Activated CD8-positive, alpha-beta memory T cell treated with anti-CD3 and anti-CD28 coated beads, Interleukin-2, amount 10 ng/mL, durations not matched to agents 7 days and 5 days (primary cell): Measurements from ENCODE around the gene CRACR2A. TPM values are rescaled to one million over a fixed set of nuclear protein-coding genes. Genes with fewer than 3 reads are reported as not detected.

ENCODE experiments used
- ATAC-seq: fragments of 150-1000 bp; cut with Tn5 transposase; one replicate; pipeline ENCODE4 v1.10.0; 2021; ENCODE audit warnings: moderate library complexity
- CTCF ChIA-PET: fragments of 350-600 bp; sonication (Branson Sonifier 250); formaldehyde crosslinking; loops from one replicate; lab custom pipeline; 2021; ENCODE audit warnings: antibody characterized with exemption; lab: Charles Lee
- DNase-seq: peaks from one replicate; pipeline ENCODE4 v3.0.0-alpha.2; 2020
- H3K27ac Mint-ChIP-seq: one replicate; pipeline ENCODE4 v1.8.0; 2021; ENCODE audit warnings: mild to moderate bottlenecking, mixed read lengths
- H3K27me3 Mint-ChIP-seq: one replicate; pipeline ENCODE4 v1.8.0; 2021; ENCODE audit warnings: mixed read lengths
- H3K36me3 Mint-ChIP-seq: one replicate; pipeline ENCODE4 v1.8.0; 2021; ENCODE audit warnings: mild to moderate bottlenecking, mixed read lengths
- H3K4me1 Mint-ChIP-seq: one replicate; pipeline ENCODE4 v1.8.0; 2021; ENCODE audit warnings: mixed read lengths
- H3K4me3 Mint-ChIP-seq: one replicate; pipeline ENCODE4 v1.8.0; 2021; ENCODE audit warnings: mild to moderate bottlenecking, moderate library complexity, mixed read lengths
- H3K9me3 Mint-ChIP-seq: one replicate; pipeline ENCODE4 v1.8.0; 2022; ENCODE audit warnings: low read depth, mixed read lengths
- total RNA-seq, 2 experiments: library from RNA; stranded (reverse); gene quantifications; one replicate each; pipeline ENCODE4 v1.2.3, GENCODE V29; 2021

CRACR2A gene
- total RNA-seq, 2 experiments from 2014 or later = 36.5 to 52.0 TPM

- no peaks in the 10 kb centered on the region for H3K27me3 Mint-ChIP-seq
- CTCF ChIA-PET = no interaction called here
- ATAC-seq (no peak), DNase-seq (peak; percentile 37)
- peaks cover 71% of the 10 kb centered on the region for H3K36me3 Mint-ChIP-seq
- no peak overlapping the region for H3K4me3 Mint-ChIP-seq
- peak overlapping the region; percentile 38 for H3K27ac Mint-ChIP-seq
- peaks cover 87% of the 10 kb centered on the region for H3K4me1 Mint-ChIP-seq
- no peaks in the 10 kb centered on the region for H3K9me3 Mint-ChIP-seq
Observed at GRCh38 chr12:3747976-3748619, 4.8 kb downstream of the CRACR2A start.

- peaks cover 93% of the 10 kb centered on the region for H3K4me1 Mint-ChIP-seq
- H3K4me3 Mint-ChIP-seq = no peak overlapping the region
- DNase-seq = peak; percentile 45
- no peak for ATAC-seq
- peaks cover 77% of the 10 kb centered on the region for H3K36me3 Mint-ChIP-seq
- H3K27me3 Mint-ChIP-seq = no peaks in the 10 kb centered on the region
- no peaks in the 10 kb centered on the region for H3K9me3 Mint-ChIP-seq
- H3K27ac Mint-ChIP-seq = peak overlapping the region; percentile 62
- CTCF ChIA-PET = interaction anchor here (1.1 kb wide), 1 partner anchor 24 kb away, joined by 3 read pairs; no protein-coding TSS in a partner anchor
Observed at GRCh38 chr12:3747543-3747942, 5.4 kb downstream of the CRACR2A start.

GRCh38 chr12:3746758-3747157 lies 6.2 kb downstream of the CRACR2A start:
- CTCF ChIA-PET = interaction anchor here (1.1 kb wide), 1 partner anchor 25 kb away, joined by 3 read pairs; no protein-coding TSS in a partner anchor
- Mint-ChIP-seq H3K4me1 (peaks cover 93% of the 10 kb centered on the region), H3K9me3 (no peaks in the 10 kb centered on the region), H3K4me3 (no peak overlapping the region), H3K36me3 (peaks cover 77% of the 10 kb centered on the region), H3K27me3 (no peaks in the 10 kb centered on the region), H3K27ac (peak overlapping the region; percentile 62)
- peak; percentile 32 for DNase-seq
- ATAC-seq = no peak

GRCh38 chr12:3745152-3745551 lies 7.8 kb downstream of the CRACR2A start:
- Mint-ChIP-seq H3K9me3 (no peaks in the 10 kb centered on the region), H3K4me1 (peaks cover 87% of the 10 kb centered on the region), H3K27ac (peak overlapping the region; percentile 96), H3K4me3 (peak overlapping the region; percentile 58), H3K27me3 (no peaks in the 10 kb centered on the region), H3K36me3 (peaks cover 71% of the 10 kb centered on the region)
- ATAC-seq (no peak), DNase-seq (peak; percentile 63)
- CTCF ChIA-PET = interaction anchor here (6.7 kb wide), 1 partner anchor 17 kb away, joined by 59 read pairs; no protein-coding TSS in a partner anchor

GRCh38 chr12:3744229-3744901 lies 8.5 kb downstream of the CRACR2A start:
- Mint-ChIP-seq H3K4me1 (peaks cover 83% of the 10 kb centered on the region), H3K27me3 (no peaks in the 10 kb centered on the region), H3K4me3 (peak overlapping the region; percentile 58), H3K27ac (peak overlapping the region; percentile 96), H3K9me3 (no peaks in the 10 kb centered on the region), H3K36me3 (peaks cover 73% of the 10 kb centered on the region)
- DNase-seq (peak; percentile 49), ATAC-seq (peak; percentile 53)
- CTCF ChIA-PET = interaction anchor here (0.7 to 6.7 kb wide), 10 partner anchors 9 to 445 kb away, joined by 3 to 59 read pairs (median 6); partner anchors contain the start of gene CRACR2A

GRCh38 chr12:3743803-3744202 lies 9.1 kb downstream of the CRACR2A start:
- Mint-ChIP-seq H3K36me3 (peaks cover 72% of the 10 kb centered on the region), H3K27me3 (no peaks in the 10 kb centered on the region), H3K9me3 (no peaks in the 10 kb centered on the region), H3K27ac (peak overlapping the region; percentile 96), H3K4me1 (peaks cover 82% of the 10 kb centered on the region), H3K4me3 (peak overlapping the region; percentile 58)
- CTCF ChIA-PET = interaction anchor here (0.7 to 6.7 kb wide), 11 partner anchors 9 to 444 kb away, joined by 3 to 59 read pairs (median 5); partner anchors contain the start of gene CRACR2A
- ATAC-seq (peak; percentile 82), DNase-seq (peak; percentile 93)

GRCh38 chr12:3741882-3742672 lies 10.8 kb downstream of the CRACR2A start:
- CTCF ChIA-PET = interaction anchor here (1.0 to 6.7 kb wide), 5 partner anchors 9 to 442 kb away, joined by 3 to 59 read pairs (median 10); no protein-coding TSS in a partner anchor
- no peaks in the 10 kb centered on the region for H3K27me3 Mint-ChIP-seq
- H3K9me3 Mint-ChIP-seq = no peaks in the 10 kb centered on the region
- H3K4me1 Mint-ChIP-seq = peaks cover 69% of the 10 kb centered on the region
- no peak for ATAC-seq
- no peak overlapping the region for H3K4me3 Mint-ChIP-seq
- H3K36me3 Mint-ChIP-seq = peaks cover 69% of the 10 kb centered on the region
- peak; percentile 60 for DNase-seq
- H3K27ac Mint-ChIP-seq = peak overlapping the region; percentile 27

GRCh38 chr12:3740480-3741231 lies 12.3 kb downstream of the CRACR2A start:
- CTCF ChIA-PET = interaction anchor here (1.3 to 6.7 kb wide), 3 partner anchors 12 to 89 kb away, joined by 3 to 59 read pairs (median 4); partner anchors contain the start of gene CRACR2A
- no peak overlapping the region for H3K27ac Mint-ChIP-seq
- peaks cover 55% of the 10 kb centered on the region for H3K36me3 Mint-ChIP-seq
- DNase-seq (peak; percentile 9), ATAC-seq (no peak)
- peaks cover 55% of the 10 kb centered on the region for H3K4me1 Mint-ChIP-seq
- no peaks in the 10 kb centered on the region for H3K9me3 Mint-ChIP-seq
- H3K27me3 Mint-ChIP-seq = no peaks in the 10 kb centered on the region
- no peak overlapping the region for H3K4me3 Mint-ChIP-seq

GRCh38 chr12:3735432-3735831 lies 17.5 kb downstream of the CRACR2A start:
- Mint-ChIP-seq H3K4me3 (no peak overlapping the region), H3K27me3 (no peaks in the 10 kb centered on the region), H3K4me1 (peaks cover 23% of the 10 kb centered on the region), H3K27ac (no peak overlapping the region), H3K36me3 (peaks cover 50% of the 10 kb centered on the region), H3K9me3 (no peaks in the 10 kb centered on the region)
- DNase-seq = no peak
- ATAC-seq = no peak
- CTCF ChIA-PET = no interaction called here

- peaks cover 41% of the 10 kb centered on the region for H3K4me1 Mint-ChIP-seq
- peak overlapping the region; percentile 15 for H3K27ac Mint-ChIP-seq
- H3K27me3 Mint-ChIP-seq = no peaks in the 10 kb centered on the region
- CTCF ChIA-PET = interaction anchor here (3.5 kb wide), 1 partner anchor 10 kb away, joined by 12 read pairs; no protein-coding TSS in a partner anchor
- no peak for DNase-seq
- no peak for ATAC-seq
- H3K9me3 Mint-ChIP-seq = no peaks in the 10 kb centered on the region
- no peak overlapping the region for H3K4me3 Mint-ChIP-seq
- peaks cover 57% of the 10 kb centered on the region for H3K36me3 Mint-ChIP-seq
Observed at GRCh38 chr12:3732901-3733300, 20.0 kb downstream of the CRACR2A start.

- Mint-ChIP-seq H3K4me3 (no peak overlapping the region), H3K27ac (peak overlapping the region; percentile 37), H3K36me3 (peaks cover 75% of the 10 kb centered on the region)
Observed at GRCh38 chr12:3730111-3730510, 22.8 kb downstream of the CRACR2A start.

GRCh38 chr12:3728686-3729085 lies 24.2 kb downstream of the CRACR2A start:
- CTCF ChIA-PET = interaction anchor here (0.9 to 3.5 kb wide), 8 partner anchors 14 to 548 kb away, joined by 3 to 59 read pairs (median 4); partner anchors contain the start of gene CRACR2A
- ATAC-seq = peak; percentile 77
- H3K9me3 Mint-ChIP-seq = peaks cover 5% of the 10 kb centered on the region
- peaks cover 82% of the 10 kb centered on the region for H3K36me3 Mint-ChIP-seq
- peak; percentile 90 for DNase-seq
- H3K4me1 Mint-ChIP-seq = peaks cover 49% of the 10 kb centered on the region
- H3K27ac Mint-ChIP-seq = peak overlapping the region; percentile 96
- no peaks in the 10 kb centered on the region for H3K27me3 Mint-ChIP-seq
- H3K4me3 Mint-ChIP-seq = peak overlapping the region; percentile 61

More at GRCh38 chr12:3730111-3730510, 22.8 kb downstream of the CRACR2A start:
- Mint-ChIP-seq H3K27me3 (no peaks in the 10 kb centered on the region), H3K4me1 (peaks cover 54% of the 10 kb centered on the region), H3K9me3 (peaks cover 2% of the 10 kb centered on the region)
- CTCF ChIA-PET = interaction anchor here (2.8 to 3.5 kb wide), 2 partner anchors 13 to 23 kb away, joined by 19 to 59 read pairs; partner anchors contain the start of gene CRACR2A
- DNase-seq = no peak
- no peak for ATAC-seq
